Kidney epithelial cell (primary cell): ENCODE measurements around the gene ATP8A1. TPM values are rescaled to one million over a fixed set of nuclear protein-coding genes. Genes with fewer than 3 reads are reported as not detected.

ENCODE experiments used
- DNase-seq: peaks from one replicate; pipeline ENCODE4 v3.0.0-alpha.2; 2010; ENCODE audit warnings: low read depth
- H3K27me3 ChIP-seq: 2 replicates; pipeline ENCODE4 v1.6.0; 2011; ENCODE audit warnings: low read length; ENCODE audit not compliant: control insufficient read depth, insufficient read depth
- H3K36me3 ChIP-seq: 2 replicates; pipeline ENCODE4 v1.5.1; 2011; ENCODE audit warnings: low read length; ENCODE audit not compliant: control insufficient read depth, insufficient read depth
- H3K4me3 ChIP-seq: 2 replicates; pipeline ENCODE4 v1.5.1; 2011; ENCODE audit warnings: low read depth, mild to moderate bottlenecking, control low read depth, low read length
- CTCF ChIP-seq: IDR thresholded peaks from 2 replicates; pipeline ENCODE4 v1.5.1; 2011; ENCODE audit warnings: mild to moderate bottlenecking, moderate library complexity, low read length, control low read depth, inconsistent platforms; ENCODE audit not compliant: insufficient read depth, poor library complexity, severe bottlenecking
- total RNA-seq: library from RNA; depleted of rRNA; stranded (reverse); fragments of >200 nt; gene quantifications from 2 replicates; pipeline ENCODE4 v1.2.3, GENCODE V29; 2015

ATP8A1 gene
- total RNA-seq, 1 donor from 2014 or later, result 3.3 TPM

DNA sequence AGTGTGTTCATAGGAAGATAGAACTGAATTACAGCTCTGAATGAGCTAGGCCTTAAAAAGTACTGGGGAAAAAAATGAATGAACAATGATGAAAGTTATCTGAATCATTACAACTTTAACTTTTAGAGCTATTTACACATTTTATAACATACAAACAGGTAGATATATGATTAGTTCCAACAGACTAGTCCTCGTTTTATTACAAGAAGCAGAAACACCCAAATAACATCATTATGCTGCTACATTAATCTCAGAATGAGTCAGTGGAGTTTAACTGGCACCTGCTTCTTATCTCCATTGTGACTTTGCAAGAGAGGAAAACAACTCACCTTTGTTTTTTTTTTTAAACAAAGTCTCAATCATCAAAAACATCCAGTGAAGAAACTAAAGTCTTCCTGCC is 15.2 kb downstream of the ATP8A1 start:
- Histone ChIP-seq H3K4me3 (no peak overlapping the region), H3K27me3 (no peaks in the 10 kb centered on the region), H3K36me3 (no peaks in the 10 kb centered on the region)
- no peak for DNase-seq
- TF ChIP-seq CTCF, result no peak

DNA sequence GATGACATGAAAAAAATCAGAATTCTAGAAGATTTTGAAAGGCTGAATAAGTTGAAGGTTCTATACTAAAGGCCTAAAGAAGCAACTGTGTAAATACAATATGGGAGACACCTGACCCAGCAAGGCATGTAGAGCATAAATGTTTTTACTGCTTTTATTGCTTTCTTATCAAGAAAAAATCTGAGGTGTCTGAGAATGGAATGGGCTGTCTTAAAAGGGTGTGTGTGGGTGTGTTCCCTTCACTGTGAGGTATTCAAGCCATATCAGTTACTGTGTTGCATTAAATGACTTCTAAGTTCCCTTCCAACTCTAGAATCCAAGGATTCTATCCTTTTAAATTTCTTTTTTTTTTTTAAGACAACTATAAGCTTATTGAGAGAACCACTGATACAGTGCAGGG is 15.7 kb downstream of the ATP8A1 start:
- Histone ChIP-seq H3K27me3 (no peaks in the 10 kb centered on the region), H3K36me3 (no peaks in the 10 kb centered on the region), H3K4me3 (no peak overlapping the region)
- no peak for TF ChIP-seq CTCF
- DNase-seq, result no peak

DNA sequence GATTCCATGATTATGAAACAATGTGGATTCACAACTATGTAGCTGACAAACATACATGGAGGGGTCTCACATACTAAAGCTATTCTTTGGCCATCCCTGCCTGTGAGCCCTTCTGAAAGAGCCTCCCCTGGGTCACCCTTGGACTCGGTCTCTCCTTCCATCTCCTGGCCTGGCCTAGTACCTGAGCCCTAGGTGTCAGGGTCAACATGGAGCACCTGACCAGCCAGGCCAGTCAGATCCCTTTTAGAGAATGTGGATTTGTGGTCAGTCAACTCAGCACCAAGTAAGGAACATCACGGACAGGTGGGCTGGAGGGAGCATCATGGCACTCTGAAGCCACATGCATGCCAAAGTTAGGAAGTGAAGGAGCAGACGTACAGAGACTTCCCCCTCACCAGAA is 16.3 kb downstream of the ATP8A1 start:
- Histone ChIP-seq H3K36me3 (no peaks in the 10 kb centered on the region), H3K4me3 (no peak overlapping the region), H3K27me3 (no peaks in the 10 kb centered on the region)
- no peak for DNase-seq
- TF ChIP-seq CTCF, result no peak

- H3K27me3 ChIP-seq, result no peaks in the 10 kb centered on the region
- no peaks in the 10 kb centered on the region for H3K36me3 ChIP-seq
- no peak overlapping the region for H3K4me3 ChIP-seq
- TF ChIP-seq CTCF, result no peak
- no peak for DNase-seq
Observed at GRCh38 chr4:42638993-42639392, 17.9 kb downstream of the ATP8A1 start.

- no peaks in the 10 kb centered on the region for H3K27me3 ChIP-seq
- no peaks in the 10 kb centered on the region for H3K36me3 ChIP-seq
- TF ChIP-seq CTCF, result no peak
- H3K4me3 ChIP-seq, result no peak overlapping the region
- no peak for DNase-seq
Observed at GRCh38 chr4:42638321-42638720, 18.6 kb downstream of the ATP8A1 start.

DNA sequence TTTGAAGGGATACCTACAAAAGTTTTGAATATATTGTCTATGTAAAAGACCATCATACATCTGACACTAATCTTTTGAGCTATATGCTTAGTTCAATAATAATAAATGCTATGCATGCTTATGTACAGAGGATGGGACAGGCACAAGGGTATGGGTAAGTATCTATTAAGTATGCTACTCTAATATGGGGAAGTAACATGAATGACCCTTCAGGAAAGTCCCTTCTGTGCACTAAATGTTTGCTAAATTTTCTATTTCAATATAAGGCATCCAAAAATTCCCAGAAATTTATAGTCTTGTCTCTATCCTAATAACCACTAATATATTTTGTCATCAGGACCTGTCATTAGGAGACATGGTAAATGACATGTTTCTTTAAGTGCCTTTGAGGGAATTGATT is 19.0 kb downstream of the ATP8A1 start:
- no peak for TF ChIP-seq CTCF
- Histone ChIP-seq H3K27me3 (no peaks in the 10 kb centered on the region), H3K4me3 (no peak overlapping the region), H3K36me3 (no peaks in the 10 kb centered on the region)
- DNase-seq, result no peak
